GM21526 (cell line): ENCODE results near the gene TET2.
A peak's percentile ranks its signal among the peaks of the same experiment; 100 is the strongest.

Experiments
- ATAC-seq: cut with Tn5 transposase; IDR thresholded peaks from one replicate; pipeline ENCODE4 v1.9.1; 2021; ENCODE audit warnings: moderate library complexity; ENCODE audit not compliant: unreplicated experiment, low FRiP score

TET2 gene

DNA sequence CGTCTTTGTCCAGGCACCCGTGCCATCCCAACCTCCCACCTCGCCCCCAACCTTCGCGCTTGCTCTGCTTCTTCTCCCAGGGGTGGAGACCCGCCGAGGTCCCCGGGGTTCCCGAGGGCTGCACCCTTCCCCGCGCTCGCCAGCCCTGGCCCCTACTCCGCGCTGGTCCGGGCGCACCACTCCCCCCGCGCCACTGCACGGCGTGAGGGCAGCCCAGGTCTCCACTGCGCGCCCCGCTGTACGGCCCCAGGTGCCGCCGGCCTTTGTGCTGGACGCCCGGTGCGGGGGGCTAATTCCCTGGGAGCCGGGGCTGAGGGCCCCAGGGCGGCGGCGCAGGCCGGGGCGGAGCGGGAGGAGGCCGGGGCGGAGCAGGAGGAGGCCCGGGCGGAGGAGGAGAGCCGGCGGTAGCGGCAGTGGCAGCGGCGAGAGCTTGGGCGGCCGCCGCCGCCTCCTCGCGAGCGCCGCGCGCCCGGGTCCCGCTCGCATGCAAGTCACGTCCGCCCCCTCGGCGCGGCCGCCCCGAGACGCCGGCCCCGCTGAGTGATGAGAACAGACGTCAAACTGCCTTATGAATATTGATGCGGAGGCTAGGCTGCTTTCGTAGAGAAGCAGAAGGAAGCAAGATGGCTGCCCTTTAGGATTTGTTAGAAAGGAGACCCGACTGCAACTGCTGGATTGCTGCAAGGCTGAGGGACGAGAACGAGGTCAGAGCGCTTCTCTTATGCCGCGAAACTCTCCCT lies at the start of gene TET2:
TSS of gene TET2 (plus strand) at position 601 of the 740 bp plus-strand sequence. CDS start 87,067 bp downstream, outside the sequence.
- peak; percentile 86 for ATAC-seq

DNA sequence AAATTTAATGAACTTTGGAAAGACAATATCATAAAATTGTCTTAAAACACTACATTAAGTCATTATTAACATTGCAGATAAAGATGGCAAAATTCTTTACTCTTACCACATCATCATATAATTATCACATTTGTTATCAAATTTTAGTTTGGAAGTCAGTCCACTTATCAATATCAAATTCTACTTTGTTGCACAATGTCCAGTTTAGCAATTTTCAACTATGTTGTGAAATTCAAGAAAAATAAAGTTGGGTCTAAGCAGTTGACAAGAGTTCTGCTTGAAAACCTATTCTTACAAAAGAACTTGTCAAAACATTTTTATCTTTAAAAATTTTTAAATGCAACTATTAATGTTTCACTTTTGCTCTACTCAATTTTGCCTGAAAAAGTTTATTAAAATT lies 44.7 kb upstream of the TET2 start:
- no peak for ATAC-seq

DNA sequence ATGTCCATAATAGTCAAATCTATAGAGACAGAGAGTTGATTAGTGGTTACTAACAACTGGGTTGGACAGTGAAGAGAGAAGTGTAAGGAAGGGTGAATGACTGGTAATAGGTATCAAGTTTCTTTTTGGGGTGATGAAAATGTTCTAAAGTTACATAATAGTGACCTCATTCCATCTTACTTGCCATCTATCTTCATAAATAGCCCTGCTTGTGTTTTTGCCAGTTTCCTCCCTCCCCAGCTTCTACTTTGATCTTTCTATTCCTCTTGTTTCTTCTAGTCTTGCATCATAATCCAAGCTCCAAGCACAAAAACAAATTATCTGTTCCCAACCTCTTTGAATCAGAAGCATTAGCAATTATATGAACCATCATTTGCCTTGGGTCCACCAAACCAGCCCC lies 40.2 kb upstream of the TET2 start:
- no peak for ATAC-seq

DNA sequence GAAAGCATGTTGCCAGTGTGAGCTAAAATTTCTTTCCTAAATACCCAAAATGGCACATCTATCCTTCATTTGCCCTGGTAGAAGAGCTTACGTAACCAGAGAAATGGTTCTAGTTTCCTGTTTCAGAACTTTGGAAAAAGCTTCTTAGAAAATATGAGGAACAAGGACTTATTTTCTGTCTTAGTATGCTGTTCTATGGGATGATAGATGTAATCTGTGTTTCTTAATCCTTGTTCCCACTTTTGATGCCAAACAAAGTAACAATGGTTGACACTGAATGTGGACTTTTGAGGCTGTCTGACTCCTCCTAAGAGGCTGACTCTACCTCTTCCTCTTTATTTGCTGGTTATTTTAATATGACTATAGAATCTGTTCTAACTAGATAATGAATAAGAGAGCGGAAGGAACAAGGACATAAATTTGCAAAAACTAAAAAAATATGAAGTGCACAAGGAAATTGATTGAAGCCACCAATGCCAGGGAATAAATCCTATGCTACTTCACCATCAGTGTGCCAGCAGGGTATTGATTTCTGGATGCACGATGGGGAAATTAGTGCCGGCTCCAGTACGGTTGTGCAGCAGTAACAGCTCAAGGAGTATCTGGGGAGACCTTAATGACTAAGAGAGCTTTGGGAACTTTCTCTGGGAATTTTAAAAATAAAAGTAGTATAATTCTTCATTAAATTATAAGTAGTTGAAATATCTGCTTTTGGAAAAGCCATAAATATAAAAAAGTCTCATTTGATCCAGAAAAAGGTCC lies 39.4 kb upstream of the TET2 start:
- no peak for ATAC-seq

DNA sequence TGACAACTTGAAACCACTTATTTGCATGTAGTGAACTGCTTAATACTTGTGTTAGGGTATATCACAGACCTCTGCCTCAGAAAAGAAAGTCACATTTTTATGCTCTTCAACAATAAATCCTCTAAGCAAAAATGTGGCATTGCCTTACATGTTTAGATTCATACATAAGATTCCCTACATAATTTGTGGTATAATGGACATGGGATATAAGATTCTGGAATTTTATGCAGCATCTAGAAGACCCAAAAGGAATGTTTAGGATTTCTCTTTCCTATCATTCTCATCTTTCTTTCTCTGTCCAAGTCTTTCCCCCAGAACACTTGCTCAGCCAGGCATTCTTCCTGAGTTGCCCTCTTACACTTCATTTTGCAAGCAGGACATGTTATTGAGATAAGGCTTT lies 37.7 kb upstream of the TET2 start:
- ATAC-seq, result no peak

DNA sequence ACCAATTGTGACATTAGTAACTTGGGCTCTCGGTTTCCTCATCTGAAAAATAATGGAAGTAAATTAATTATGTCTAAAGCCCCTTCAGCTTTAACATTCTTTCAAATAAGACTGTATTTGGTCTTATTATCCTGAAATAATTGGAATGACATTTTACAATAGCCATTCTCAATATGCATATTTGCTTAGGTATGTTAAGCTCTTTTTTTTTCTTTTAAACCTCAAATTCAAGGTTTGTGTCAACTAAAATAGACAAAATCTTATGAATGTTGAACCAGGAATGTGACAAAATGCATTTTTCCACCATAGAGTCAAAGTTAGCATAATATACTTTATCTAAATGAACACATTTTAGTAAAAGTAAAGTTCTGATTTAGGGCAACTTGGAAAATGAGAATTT lies 34.4 kb upstream of the TET2 start:
- no peak for ATAC-seq

DNA sequence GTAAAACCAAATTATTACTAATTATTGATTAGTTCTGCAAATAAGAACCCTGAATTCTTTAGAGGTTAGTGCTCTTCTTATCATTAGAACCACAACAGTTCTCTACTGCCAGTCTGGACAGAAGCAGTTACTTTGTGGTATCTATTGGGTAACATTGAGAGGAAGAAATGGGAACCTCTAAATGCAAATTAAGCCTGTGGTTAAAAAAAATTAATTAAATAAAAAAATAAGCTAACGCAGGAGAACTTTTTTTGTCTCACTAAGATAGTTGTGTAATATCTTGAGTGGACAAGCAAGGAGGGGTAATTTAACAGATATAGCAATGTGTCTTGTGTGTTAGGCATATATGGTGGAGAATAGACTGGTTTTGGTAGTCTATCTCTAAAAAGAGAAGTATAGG lies 32.9 kb upstream of the TET2 start:
- ATAC-seq, result no peak

DNA sequence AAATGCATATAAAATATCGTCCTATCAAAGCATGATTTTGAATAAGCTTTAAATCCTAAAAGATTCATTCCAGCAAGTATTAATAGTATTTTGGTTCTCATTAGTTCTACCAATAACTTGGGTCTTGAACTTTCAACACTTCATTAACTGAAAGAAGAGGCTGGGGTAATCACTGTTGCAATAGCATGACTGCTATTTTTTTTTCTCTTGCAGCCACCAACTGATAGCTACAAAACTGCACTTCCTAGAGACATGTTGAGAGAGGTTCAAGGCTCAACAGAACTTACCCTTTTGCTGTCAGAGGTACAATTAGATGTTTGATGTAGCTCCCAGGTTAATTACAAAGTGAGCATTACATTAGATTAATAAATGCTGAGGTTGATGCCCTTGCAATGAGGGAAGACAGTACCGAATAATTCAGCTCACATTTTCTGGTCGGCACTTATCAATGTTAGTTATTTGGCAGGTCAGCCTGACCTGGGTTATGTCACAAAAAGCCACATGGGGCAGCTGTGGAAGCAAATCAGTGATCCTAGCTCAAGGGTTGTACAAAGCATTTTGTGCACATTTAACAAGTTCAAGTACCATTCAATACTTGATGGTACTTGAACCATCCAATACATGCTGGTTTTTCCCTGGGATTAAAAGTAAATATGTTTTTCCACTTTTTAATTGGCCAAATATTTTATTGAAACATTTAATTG lies 29.9 kb upstream of the TET2 start:
- no peak for ATAC-seq

DNA sequence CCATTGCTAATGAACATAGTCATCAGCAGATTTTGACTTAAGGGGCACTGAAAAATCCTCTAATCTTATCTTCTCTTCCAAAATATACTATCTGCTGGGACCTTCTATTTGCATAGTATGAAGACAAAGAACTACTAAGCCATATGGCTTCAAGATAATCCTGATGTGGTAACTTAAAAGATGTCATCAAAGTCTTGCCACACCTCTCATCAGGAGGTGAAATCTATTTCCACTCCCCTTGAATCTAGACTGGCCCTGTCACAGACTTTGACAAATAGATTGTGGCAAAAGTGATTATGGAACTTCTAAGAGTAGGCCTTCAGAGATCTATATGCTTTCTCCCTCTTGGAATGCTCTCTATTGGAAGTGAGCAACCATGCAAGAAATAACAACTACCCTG lies 27.3 kb upstream of the TET2 start:
- ATAC-seq, result no peak

DNA sequence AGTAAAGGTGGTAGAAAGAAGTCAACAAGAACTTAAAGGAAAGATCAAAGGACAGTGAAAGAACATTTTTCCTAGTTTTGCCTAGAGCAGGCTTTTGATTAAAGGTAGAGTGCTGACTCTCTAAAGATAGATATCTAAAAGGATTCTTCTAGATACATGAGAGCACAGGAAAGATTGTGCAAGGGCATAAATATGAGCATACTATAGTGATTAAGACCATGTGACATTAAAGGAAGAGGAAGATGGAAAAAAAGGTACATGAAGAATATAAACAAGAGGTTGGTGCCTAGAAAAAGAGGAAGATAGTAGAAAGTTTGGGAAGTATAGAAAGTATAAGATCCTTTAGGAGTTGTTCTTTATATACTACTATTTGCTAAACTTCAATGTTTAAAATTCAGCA lies 26.1 kb upstream of the TET2 start:
- no peak for ATAC-seq

DNA sequence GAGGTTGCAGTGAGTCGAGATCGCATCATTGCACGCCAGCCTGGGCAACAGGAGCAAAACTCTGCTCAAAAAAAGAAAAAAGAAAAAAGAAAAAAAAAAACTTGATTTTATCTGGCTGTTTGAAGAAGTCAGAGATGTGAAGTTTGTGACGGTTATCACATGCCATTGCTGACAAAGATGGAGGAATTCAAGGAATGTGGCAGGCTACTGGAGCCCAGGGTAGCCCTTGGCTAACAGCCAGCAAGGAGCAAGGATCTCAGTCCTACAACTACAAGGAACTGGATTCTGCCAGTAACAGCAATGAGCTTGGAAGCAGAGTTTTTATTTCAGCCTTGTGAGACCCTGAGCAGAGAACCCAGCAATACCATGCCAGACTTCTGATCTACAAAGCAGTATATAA lies 24.3 kb upstream of the TET2 start:
- no peak for ATAC-seq

DNA sequence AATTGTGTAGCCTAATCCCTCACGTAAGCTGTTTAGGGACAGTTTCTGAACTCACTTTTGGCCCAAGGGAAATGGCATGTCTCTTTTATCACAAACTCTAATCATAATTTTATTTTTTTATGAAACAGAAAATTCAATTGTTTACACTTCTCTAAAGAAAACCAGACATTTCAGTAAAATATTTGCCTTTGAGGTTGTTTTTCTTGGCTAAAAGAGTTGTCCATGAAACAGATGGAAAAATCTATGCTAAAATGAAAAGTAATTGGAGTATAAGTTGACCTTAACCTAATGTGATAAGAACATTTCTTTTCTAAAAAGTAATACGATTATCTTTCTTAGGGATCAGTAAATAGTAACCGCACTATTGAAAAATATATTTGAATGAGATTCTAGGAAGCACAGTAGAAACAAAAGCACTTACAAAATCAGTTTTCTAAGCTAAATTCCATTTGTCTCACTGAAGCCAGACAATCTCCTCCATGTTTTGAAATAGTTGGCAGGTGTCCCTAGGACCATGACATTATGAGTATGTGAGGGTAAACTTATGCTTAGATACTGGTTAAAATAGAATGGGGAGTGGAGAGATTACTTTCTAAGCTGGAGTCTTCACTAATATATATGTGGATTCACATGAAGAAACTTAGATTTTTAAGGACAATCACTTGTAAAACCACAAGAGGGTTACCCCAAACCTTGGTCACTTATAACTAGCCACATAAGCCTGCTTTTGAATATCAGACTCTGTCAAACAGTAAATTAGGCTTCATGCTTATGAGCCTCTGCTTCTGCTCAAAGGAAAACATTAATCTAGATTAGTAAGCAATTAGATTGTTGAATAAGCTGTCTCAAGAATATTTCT lies 20.1 kb upstream of the TET2 start:
- no peak for ATAC-seq

DNA sequence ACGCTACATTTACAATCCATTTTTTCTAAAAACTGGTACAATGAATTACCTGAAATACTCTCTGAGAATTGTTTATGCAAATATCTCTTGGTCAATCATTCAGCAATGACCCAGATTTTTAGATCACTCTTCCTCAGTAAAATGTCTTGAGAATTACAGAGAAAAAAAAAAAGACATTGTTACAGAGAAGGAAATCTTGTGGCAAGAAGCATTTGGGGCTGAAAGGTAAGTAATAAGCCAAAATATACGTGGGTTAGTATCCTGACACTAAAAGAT lies 19.6 kb upstream of the TET2 start:
- ATAC-seq, result no peak

DNA sequence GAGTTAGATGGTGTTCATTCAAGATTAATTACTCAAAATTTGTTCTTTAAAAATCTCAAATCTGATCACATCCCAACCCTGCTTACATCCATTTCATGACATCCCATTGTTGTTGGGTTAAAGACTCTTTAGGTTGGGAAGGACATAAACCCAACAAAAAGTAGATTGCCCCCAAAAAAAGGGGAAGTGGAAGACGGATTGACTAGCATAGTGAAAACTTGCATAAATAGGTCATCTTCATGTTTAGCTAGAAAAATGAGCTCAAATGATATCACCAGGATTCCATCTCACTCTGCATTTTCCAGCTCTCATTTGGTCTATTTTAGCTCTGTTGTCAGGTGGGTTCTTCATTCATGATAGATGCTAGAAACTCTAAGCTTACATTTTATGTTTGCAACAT lies 18.5 kb upstream of the TET2 start:
- ATAC-seq, result no peak

DNA sequence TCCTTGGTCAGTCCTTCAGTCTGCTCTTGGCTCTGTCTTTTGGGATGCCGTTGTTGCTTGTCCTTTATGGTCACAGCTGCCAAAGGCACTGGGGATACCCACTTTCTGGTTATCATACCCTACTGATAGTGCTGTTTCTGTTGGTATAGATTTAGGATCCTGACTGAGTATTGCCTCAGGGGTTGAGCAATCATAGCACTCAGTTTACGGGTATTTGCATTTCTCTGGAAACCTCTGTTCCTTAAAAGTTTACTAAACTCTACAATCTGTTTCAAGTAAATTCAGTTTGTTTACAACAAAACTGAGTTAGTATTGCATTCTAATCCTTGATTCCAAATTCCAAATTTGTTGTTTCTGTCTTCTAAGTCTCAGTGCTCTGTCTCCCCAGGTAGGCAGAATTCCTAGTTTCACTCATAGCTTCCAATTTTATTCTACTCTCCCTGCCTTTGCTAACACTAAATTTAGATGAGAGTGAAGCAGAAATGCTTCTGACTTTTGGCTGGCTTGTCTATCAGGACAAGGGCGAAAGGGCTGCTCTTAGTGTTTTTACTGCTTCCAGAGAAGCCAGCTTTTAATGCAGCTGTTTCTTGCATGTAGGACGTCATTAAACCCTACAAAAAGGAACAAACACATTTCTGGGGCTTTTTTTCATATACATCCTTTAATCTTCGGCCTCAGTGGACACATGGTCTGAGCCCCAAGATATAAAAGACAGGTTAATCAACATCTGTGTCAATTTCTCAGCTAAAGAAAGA lies 17.2 kb upstream of the TET2 start:
- ATAC-seq, result no peak

DNA sequence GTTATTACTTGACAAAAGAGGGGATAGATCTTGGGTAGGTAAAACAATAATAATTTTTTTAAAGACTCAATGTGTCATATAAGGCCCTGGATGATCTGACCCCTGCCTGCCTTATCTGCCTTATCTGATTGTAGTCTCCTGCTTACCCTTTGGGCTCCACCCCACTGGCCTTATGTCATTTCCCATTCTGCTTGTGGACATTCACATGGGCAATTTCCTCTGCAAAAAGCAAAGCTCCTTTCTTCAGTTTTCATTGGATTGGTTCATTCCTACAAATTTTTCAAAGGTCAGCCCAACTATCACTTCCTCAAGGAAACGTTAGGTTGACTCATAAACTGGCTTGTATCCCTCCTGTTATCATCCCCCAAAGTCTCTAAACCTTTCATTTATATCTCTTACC lies 15.7 kb upstream of the TET2 start:
- ATAC-seq, result no peak

DNA sequence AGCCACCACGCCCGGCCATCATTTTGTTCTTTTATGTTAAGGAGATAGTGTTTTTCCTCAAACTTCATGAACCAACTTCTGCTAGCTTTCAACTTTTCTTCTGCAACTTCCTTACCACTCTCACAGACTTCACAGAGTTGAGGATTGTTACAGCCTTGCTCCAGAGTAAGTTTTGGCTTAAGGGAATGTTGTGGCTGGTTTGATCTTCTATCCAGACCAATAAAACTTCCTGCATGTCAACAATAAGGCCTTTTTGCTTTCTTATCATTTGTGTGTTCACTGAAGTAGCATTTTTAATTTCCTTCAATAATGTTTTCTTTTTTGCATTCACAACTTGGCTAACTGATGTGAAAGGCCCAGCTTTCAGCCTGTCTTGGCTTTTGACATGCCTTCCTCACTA lies 12.7 kb upstream of the TET2 start:
- no peak for ATAC-seq

DNA sequence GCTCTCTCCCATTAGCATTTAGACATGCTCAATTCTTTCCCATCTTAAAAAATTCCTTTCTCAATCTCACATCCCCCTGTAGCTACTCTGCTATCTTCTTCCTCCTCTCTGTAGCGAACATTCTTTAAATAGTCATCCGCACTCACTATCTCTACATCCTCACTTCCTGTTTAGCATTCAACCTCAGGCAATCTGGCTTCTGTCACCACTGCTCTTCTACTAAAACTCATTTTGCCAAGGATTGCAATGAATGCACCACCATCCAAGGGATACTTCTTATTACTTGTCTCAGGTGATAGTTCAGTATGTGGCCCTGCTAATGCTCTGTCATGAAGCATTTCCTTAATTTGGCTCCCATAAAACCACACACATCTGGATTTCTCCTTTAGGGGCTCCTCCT lies 10.9 kb upstream of the TET2 start:
- ATAC-seq, result no peak

DNA sequence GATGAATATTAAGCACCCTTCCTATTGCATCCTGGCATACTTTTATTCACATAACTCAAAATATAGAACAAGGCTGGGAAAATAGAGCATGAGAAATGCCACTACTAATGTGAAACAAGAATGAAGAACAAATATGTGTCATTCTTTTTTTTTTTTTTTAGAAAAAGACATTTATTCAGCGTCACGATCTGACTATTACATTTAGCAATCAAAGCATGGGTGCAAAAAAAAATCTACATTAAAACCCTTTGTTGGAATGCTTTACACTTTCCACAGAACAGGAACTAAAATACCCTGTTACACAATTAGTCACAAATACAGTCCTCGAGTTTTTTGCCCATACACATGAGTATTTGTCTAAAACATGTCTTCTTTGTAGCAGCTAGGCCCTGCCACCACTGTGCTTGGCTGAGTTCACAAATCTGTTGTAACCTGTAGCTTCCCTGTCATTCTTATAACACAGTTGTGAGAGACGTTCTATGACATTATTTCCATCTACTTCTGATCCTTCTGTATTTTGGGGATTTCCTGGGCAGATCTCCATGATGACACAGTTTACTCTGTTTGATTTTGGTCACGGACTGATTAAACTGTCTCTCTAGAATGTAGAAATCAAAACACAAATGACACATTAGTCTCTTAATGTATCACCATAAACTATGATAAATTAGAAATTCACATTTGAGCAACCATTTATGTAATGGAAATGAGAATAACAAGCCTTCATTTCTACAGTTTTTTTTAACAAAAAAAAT lies 9.4 kb upstream of the TET2 start:
- no peak for ATAC-seq

DNA sequence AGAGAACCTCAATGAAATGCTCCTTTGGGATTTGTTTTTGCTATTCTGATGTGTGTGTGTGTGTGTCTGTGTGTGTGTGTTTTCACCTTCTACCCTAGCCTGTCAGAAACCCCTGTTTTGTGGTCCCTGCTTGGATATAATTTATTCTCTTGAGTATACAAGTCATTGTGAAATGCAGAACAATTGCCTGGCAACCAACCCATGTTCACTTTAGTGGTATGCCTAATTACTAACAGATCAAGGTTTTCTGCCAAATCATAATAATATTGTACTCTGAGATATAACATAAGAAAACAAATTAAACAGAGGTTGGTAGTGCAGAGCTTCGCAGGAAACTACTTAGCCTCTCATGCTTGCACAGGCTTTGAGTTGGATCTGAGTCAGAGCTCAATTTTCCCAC lies 7.0 kb upstream of the TET2 start:
- ATAC-seq, result no peak
